NCI-H187 (cell line): Measurements from ENCODE around the gene KDM4E.
"Not testable (repeated sequence)": the region's sequence is repeated elsewhere in the genome, so short reads cannot be mapped to it uniquely, and the experiment has no call there.

Source experiments
- DNase-seq, 2 experiments: peaks; one replicate each; lab custom pipeline; 2025; lab: John Stamatoyannopoulos, UW

The KDM4E gene

DNA sequence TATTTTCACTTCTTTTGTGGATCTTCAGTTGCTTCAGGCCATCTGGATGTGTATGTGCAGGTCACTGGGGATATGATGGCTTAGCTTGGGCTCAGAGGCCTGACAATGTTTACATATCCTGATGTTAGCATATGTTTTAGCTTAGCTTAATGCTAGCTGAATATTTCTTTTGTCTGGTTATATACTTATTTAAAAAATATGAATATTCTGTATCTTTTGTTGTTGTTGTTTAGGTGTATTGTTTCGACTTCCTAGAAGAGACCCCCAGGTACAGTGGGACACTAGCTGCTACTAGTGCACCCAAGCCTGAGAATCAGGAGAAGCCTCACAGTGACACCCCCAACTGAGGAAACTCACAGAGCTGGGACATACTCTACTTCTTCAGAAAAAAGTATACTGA, at the start of gene KDM4E:
KDM4E (plus strand) TSS at position 301 of the 400 bp plus-strand sequence. CDS start 300 bp downstream, outside the sequence.
- DNase-seq: no peak

DNA sequence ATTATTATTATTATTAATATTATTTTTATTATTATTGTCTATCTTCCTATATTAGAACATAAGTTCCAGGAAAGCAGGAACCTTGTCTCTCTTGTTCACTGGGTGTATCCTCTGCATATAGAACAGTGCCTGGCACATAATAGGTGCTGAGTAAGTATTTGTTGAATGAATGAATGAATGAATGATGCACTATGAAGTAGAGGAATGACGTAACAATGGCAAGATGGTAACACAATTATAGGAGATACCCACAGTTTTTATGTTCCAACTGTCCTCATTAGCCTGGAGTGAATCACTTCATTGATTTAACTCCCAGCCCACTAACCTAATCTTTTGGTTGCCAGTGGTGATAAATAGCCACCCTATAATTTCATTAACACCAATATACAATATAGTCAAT, 49.5 kb upstream of the KDM4E start:
- no peak for DNase-seq

DNA sequence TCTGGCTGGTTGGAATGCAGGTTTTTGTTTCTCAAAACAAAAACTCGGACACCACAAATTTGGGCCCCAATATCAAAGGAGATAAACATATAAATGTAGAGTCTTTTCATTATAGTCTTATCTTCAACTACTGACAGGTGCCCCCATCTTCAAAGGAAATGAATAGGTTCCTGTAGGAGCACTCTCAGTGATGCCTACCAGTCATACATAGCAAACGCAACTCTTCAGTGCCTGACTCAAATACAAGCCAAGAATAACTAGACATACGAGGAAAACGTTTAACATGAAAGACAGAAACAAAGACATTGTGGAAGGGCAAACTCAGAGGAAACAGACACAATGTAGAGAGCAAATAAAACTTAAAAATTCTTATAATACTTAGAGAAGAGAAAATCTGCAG, 37.7 kb upstream of the KDM4E start:
- no peak for DNase-seq

DNA sequence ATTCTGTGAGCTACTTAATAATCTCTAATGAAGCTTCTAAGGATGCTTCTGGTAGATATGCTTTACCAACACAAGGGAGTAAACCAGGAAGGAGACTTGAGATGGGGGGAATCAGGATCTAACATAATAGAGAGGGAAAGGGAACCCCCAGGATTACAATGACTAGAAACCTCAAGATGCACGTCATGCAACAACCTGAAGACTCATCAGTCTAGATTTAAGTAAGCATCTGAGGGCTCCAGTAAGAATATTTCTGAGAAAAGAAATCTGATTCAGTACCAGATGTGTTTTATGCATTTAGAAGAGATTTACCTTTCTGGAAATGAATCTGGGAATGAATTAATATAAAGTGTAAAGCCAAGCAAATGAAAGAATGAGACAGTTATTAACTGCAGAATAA, 36.3 kb upstream of the KDM4E start:
- DNase-seq: no peak

DNA sequence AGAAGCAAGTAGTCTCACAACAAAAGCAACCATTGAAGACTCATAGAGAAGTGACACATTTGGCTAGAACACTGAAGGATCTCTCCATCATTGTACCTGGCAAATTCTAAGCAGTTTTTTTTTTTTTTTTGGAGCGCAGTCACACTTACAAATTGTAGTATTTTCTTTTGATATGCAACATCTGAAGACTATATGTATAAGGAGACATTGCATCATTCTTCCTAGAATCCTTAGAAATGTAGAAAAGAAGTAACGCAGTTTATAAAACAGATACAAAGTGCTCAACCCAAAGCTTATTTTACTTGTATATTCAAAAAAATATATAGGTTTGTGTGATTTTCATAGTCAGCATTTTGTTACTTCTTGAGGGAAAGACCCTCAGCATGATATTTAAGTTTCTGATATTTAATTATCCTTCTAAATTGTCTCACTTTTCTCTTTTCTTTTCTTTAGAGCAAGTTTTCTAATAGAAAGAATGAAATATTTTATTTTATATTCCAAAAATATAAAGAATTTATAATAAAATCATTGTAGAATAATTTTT, 31.6 kb upstream of the KDM4E start:
- DNase-seq: no peak

DNA sequence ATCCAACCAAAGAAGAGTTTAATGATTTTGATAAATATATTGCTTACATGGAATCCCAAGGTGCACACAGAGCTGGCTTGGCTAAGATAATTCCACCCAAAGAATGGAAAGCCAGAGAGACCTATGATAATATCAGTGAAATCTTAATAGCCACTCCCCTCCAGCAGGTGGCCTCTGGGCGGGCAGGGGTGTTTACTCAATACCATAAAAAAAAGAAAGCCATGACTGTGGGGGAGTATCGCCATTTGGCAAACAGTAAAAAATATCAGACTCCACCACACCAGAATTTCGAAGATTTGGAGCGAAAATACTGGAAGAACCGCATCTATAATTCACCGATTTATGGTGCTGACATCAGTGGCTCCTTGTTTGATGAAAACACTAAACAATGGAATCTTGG, 27.6 kb upstream of the KDM4E start:
- no peak for DNase-seq

DNA sequence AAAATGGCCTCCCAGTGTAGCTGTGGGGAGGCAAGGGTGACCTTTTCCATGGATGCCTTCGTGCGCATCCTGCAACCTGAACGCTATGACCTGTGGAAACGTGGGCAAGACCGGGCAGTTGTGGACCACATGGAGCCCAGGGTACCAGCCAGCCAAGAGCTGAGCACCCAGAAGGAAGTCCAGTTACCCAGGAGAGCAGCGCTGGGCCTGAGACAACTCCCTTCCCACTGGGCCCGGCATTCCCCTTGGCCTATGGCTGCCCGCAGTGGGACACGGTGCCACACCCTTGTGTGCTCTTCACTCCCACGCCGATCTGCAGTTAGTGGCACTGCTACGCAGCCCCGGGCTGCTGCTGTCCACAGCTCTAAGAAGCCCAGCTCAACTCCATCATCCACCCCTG, 26.8 kb upstream of the KDM4E start:
- no peak for DNase-seq

DNA sequence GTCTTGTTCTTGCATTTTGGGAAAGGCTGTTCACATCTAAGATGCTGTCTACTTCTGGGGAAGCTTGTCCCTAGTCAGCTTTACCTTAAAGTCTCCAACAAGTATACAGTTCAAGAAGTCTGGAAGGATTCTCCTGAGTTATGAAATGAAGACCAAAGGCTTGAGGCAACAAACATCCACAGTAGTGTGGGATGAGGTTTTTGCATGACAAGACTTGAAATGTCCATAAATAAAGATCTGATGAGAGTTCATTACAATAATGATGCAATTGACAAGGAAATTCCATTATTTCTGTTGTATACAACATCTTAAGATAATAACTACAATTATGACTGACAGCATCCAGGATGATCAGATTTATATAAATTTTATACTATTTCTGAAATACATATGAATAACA, 21.3 kb upstream of the KDM4E start:
- no peak for DNase-seq

DNA sequence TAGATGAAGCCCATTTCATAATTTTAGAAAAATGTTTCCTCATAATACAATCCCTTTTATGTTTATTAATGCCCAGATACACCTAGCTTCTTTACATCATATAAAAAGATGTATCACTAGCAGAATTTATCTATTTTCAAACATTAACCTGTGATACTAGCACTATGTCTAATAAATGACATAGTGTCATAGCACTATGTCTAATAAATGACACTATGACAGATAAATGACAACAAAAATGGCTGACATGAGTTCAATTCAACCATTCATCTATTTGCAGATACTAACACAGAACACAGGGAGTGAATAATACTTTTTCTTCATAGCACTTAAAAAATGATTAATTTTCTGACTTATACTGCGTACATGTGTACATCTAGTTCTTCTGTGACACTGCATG, 19.4 kb upstream of the KDM4E start:
- no peak for DNase-seq

DNA sequence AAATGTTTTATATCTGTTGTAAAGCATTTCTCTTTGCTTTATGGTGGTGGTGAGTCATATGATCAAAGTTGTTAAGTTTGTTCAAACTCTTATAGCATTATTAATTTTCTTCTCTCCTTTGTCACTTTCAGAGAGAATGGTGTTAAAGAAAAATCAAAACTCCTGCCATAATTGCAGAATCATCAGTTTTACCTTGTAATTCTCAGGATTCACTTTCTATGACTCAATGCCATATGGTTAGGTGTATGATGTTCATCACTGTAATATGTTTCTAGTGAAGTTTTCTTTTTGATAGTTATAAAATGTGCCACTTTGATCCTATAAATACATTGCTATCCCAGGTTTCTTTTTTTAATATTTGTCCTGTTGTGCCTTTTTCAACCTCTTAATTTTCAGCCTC, 13.7 kb upstream of the KDM4E start:
- no peak for DNase-seq

DNA sequence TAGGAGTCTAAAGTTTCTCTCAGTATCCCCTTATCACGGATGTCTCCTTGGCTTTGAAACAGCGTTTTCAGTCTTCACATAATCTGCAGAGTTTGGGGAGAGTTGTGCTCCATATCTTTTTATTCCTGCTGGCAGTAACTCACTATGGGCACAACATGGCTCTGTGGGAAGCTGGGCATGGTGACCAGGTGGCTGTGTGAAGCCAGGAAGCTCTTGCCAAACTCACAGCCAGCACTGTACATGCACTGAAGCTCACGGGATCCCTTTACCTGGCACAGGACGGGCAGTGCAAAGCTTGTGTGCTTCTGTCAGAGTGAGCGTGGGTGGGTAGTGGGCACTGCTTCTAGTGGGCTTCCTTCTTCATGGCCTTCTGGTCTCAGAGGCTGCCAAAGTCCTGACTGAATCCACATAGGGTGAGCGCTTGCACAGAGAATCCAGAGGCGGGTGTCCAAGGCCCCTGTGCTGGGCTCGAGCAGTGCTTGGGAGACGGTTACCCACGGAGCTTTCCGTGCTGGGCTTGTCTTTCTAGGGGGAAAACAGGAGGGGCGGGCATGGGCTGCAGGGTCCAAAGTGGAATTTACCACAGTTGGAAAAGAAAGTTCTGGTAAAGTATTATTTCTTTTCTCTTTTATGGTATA, 10.8 kb upstream of the KDM4E start:
- no peak for DNase-seq

DNA sequence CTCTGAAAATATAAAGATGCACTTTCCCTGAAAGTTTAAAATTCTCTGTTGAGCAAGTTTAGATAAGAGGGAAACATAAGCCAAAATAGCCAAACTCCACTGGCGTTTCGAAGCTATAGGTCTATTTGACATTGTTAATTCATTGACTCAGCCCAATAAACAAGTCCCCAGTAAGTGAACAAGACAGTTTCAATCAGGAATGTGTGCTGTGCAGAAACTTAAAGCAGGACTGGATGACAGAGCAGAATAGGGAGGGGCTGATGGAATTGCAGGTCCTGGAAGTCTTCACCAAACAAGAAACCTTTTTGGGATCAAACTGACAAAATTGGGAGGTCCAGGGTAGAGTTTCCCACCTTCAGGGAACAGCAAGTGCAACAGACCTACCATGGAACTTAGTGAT, 8.9 kb upstream of the KDM4E start:
- DNase-seq: no peak

DNA sequence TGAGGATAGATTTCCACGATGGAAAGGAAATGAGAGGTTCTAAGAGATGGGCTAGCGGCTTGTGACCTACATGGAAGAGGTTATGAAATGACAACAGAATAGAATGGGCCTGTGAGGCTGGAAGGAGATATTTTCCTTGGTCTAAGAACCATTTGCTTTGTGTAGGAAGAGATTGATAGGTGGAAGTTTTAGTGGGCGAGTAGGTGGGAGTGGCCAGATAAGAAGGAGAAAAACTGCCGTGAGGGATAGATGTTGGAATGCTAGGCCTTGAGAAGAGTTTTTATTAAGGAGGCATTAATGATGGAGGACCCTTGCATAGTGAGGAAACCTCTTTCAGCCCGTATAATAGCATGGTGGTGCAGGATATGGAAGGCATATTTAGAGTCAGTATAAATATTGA, 3.6 kb upstream of the KDM4E start:
- not testable (repeated sequence) for DNase-seq

DNA sequence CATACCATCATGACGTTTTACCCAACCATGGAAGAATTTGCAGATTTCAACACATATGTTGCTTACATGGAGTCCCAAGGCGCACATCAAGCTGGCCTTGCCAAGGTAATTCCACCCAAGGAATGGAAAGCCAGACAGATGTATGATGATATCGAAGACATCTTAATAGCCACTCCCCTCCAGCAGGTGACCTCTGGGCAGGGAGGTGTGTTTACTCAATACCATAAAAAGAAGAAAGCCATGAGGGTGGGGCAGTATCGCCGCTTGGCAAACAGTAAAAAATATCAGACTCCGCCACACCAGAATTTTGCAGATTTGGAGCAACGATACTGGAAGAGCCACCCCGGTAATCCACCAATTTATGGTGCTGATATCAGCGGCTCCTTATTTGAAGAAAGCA, 536 bp downstream of the KDM4E start:
- not testable (repeated sequence) for DNase-seq

DNA sequence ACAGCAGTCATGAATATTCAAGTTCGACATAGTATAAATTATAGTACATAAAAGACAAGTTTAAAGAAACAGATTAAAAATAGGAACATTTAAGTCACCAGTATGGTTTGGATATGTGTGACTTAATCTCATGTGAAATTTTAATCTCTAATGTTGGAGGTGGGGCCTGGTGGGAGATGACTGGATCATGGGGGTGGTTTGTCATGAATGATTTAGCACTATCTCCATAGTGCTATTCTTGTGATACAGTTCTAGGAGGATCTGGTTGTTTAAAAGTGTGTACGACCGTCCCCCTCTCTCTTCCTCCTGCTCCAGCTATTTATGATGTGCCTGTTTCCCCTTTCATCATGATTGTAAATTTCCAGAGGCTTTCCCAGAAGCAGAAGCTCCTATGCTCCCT, 3.3 kb downstream of the KDM4E start:
- DNase-seq: no peak

DNA sequence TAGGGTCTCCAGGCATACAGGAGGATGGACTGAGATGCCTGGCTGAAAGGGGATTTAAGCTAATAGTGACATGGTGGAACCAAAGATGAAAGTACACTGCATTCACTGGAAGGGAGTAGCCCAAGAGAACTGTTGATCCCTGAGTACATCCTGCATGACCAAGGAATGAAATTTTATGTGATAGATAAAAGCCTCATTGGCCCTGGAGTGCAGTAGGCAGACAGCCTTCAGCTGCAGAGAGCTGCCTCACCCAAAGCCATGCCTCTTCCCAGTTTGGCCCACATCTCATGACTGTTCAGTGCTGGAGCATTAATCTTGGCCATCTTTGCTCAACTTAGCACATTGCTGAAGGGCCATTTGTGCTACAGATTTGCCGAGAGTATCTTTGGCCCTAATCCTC, 8.0 kb downstream of the KDM4E start:
- DNase-seq: no peak

DNA sequence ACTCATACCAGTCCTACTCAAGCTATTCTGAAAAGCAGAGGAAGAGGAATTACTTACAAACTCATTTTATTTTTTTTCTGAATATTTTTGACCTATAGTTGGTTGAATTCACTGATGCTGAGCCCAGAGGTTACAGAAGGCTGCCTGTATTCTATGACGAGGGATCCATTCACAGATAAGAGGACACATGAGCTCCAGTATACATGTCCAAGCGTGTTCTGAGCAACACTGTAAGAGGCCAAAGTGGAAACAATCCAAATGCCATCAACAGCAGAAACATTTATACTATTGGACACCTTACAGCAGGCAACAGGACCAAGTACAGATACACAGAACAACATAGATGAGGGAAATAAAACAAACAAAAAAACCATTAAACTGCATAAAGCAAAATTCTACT, 10.3 kb downstream of the KDM4E start:
- DNase-seq: no peak

DNA sequence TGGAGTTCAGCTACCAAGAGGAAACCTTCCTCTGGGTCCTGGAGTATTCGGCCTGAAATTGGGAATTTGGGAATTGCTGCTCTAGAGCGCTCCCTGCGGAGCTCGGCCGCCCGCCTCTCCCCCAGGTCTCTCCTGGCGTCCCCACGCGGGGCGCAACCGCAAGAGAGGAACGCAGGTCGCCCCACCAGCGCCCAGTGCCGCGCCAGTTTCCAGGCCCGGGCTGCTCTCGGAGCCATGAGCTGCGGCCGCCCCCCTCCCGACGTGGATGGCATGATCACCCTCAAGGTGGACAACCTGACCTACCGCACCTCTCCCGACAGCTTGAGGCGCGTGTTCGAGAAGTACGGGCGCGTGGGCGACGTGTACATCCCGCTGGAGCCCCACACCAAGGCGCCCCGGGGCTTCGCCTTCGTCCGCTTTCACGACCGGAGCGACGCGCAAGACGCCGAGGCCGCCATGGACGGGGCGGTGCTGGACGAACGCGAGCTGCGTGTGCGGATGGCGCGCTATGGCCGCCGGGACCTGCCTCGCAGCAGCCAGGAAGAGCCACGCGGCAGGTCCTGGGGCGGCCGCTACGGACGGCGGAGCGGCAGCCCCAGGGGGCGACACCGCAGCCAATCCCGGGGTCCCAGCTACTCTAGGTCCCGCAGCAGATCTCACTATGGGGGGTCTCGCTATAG, 12.4 kb downstream of the KDM4E start:
- DNase-seq: not testable (repeated sequence)

DNA sequence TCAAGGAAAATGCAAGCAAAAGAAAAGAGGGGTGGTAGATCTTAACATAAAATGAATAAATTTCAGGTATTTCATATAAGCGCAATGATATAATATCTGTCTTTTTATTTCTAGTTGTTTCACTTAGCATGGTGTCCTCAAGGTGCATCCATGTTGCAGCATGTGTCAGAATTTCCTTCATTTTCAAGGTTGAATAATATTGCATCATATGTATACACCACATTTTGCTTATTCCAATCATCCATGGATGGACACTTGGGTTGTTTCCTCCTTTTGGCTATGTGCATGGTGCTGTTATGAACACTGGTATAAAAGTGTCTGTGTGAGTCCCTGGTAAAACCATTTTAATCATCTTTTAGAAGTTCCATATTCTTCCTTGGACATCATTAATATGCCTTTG, 17.2 kb downstream of the KDM4E start:
- no peak for DNase-seq

DNA sequence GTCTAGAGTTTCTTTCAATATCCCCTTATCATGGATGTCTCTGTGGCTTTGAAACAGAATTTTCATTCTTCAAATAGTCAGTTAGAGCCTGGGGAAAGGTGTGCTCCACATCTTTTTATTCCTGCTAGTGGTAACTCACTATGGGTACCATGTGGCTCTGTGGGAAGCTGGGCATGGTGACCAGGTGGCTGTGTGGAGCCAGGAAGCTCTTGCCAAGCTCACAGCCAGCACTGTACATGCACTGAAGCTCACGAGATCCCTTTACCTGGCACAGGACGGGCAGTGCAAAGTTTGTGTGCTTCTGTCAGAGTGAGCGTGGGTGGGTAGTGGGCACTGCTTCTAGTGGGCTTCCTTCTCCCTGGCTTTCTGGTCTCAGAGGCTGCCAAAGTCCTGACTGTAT, 17.8 kb downstream of the KDM4E start:
- DNase-seq: no peak

DNA sequence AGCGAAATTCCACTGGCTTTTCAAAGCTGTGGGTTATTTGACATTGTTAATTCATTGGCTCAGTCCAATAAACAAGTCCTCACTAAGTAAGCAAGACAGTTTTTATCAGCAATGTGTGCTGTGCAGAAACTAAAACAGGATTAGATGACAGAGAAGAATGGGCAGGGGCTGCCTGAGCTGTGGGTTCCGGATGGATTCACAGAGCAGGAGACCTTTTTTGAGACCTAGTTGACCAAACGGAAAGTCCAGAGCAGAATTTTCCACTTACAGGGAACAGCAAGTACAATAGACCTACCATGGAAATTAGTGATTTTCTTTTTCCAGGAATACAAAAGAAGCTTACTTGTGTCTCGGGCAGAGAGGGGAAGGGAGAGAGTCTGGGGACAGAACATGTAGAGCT, 19.0 kb downstream of the KDM4E start:
- no peak for DNase-seq

DNA sequence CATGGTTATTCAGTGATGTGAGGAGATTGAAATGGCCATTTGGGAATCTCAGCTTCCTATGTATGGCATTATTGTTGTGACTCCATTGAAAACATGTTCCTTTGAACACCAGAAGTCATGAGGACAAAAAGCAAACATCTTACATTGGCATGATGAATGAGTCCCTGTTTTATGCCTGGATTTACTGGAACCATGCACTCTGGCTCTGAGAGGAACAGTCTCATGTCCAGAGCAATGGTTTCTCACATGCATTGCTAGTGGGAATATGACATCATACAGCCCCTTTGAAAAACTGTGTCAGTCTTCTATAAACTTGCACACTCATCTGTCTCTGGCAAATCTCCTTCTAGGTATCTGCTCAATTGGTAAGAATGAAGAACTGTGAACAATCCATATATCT, 20.8 kb downstream of the KDM4E start:
- no peak for DNase-seq

DNA sequence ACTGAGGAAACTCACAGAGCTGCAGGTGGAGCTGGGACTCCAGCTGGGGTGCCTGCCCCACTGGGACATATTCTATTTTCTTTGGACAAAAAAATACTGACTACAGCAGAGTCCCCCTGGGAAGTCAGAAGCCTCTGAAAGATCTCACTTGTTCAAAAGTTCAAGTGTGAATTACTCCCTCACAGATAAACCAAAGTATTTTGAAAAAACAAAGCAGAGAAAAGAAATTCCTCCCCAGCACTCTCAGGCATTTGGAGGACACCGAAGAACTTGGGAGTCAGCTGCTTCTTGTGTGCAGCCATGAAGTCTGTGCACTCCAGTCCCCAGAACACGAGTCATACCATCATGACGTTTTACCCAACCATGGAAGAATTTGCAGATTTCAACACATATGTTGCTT, 24.1 kb downstream of the KDM4E start, which contains the start of gene KDM4F:
KDM4F (plus strand) TSS at position 301 of the 400 bp plus-strand sequence.
- DNase-seq: not testable (repeated sequence)
